Measurements from ENCODE around the gene MAML3. TPM values are rescaled to one million over a fixed set of nuclear protein-coding genes. Genes with fewer than 3 reads are reported as not detected.
A peak's percentile ranks its signal among the peaks of the same experiment; 100 is the strongest.

The MAML3 gene
- total RNA-seq, 4 donors from 2014 or later, result 18.2 to 42.7 (median 28.6) TPM

GRCh38 chr4:140012688-140013486, 141.1 kb downstream of the MAML3 start:
- DNase-seq (ENCODE audit: low spot score in 2 of 2), result no peak

GRCh38 chr4:140005699-140006098, 148.3 kb downstream of the MAML3 start:
- WGBS, result 69% methylated on average over 4 of the region's 4 CpGs

More at GRCh38 chr4:140012688-140013486, 141.1 kb downstream of the MAML3 start:
- WGBS, result 72% methylated on average over 11 of the region's 11 CpGs
- Histone ChIP-seq H3K27me3 (no peaks in the 10 kb centered on the region), H3K27ac (no peak overlapping the region), H3K36me3 (no peaks in the 10 kb centered on the region), H3K9me3 (no peaks in the 10 kb centered on the region), H3K4me3 (no peak overlapping the region), H3K4me1 (no peaks in the 10 kb centered on the region)
- no peak for TF ChIP-seq EP300 (IDR thresholded peaks at IDR 0.05)
- peak in 1 of 2 donors; percentile 23 for TF ChIP-seq CTCF (IDR thresholded peaks at IDR 0.05)

GRCh38 chr4:140004922-140005627, 148.9 kb downstream of the MAML3 start:
- no peaks in the 10 kb centered on the region for H3K27me3 ChIP-seq
- peak overlapping the region; percentile 40 for H3K4me3 ChIP-seq
- H3K36me3 ChIP-seq, result no peaks in the 10 kb centered on the region
- DNase-seq (ENCODE audit: low spot score in 2 of 2), result no peak
- no peaks in the 10 kb centered on the region for H3K9me3 ChIP-seq
- no peak overlapping the region for H3K27ac ChIP-seq
- 65% methylated on average over 2 of the region's 2 CpGs for WGBS
- peaks cover 19% of the 10 kb centered on the region for H3K4me1 ChIP-seq
- no peak for TF ChIP-seq EP300 (IDR thresholded peaks at IDR 0.05)
- TF ChIP-seq CTCF (IDR thresholded peaks at IDR 0.05), result no peak
- TF ChIP-seq POLR2A (IDR thresholded peaks at IDR 0.05), result no peak
- TF ChIP-seq POLR2AphosphoS5 (IDR thresholded peaks at IDR 0.05), result no peak

More at GRCh38 chr4:140005699-140006098, 148.3 kb downstream of the MAML3 start:
- H3K4me3 ChIP-seq, result no peak overlapping the region
- DNase-seq (ENCODE audit: low spot score in 2 of 2), result no peak
- no peaks in the 10 kb centered on the region for H3K36me3 ChIP-seq
- TF ChIP-seq EP300 (IDR thresholded peaks at IDR 0.05) (no peak), CTCF (IDR thresholded peaks at IDR 0.05) (no peak), POLR2AphosphoS5 (IDR thresholded peaks at IDR 0.05) (no peak), POLR2A (IDR thresholded peaks at IDR 0.05) (no peak)
- H3K4me1 ChIP-seq, result peaks cover 19% of the 10 kb centered on the region
- no peaks in the 10 kb centered on the region for H3K9me3 ChIP-seq
- H3K27me3 ChIP-seq, result no peaks in the 10 kb centered on the region
- no peak overlapping the region for H3K27ac ChIP-seq

GRCh38 chr4:140004549-140004895, 149.5 kb downstream of the MAML3 start:
- TF ChIP-seq POLR2A (IDR thresholded peaks at IDR 0.05) (no peak), CTCF (IDR thresholded peaks at IDR 0.05) (no peak), EP300 (IDR thresholded peaks at IDR 0.05) (no peak), POLR2AphosphoS5 (IDR thresholded peaks at IDR 0.05) (no peak)
- Histone ChIP-seq H3K27ac (peak overlapping the region; percentile 3), H3K4me1 (peaks cover 19% of the 10 kb centered on the region), H3K36me3 (no peaks in the 10 kb centered on the region), H3K4me3 (peak overlapping the region; percentile 40), H3K27me3 (no peaks in the 10 kb centered on the region), H3K9me3 (no peaks in the 10 kb centered on the region)
- no peak for DNase-seq (ENCODE audit: low spot score in 2 of 2)
- 21% methylated on average over 14 of the region's 14 CpGs for WGBS

- H3K4me3 ChIP-seq, result peak overlapping the region; percentile 40
- H3K9me3 ChIP-seq, result no peaks in the 10 kb centered on the region
- DNase-seq (ENCODE audit: low spot score in 2 of 2), result no peak
- no peak for TF ChIP-seq POLR2AphosphoS5 (IDR thresholded peaks at IDR 0.05)
- no peak for TF ChIP-seq POLR2A (IDR thresholded peaks at IDR 0.05)
- no peak for TF ChIP-seq CTCF (IDR thresholded peaks at IDR 0.05)
- TF ChIP-seq EP300 (IDR thresholded peaks at IDR 0.05), result no peak
- H3K27me3 ChIP-seq, result no peaks in the 10 kb centered on the region
- 44% methylated on average over 6 of the region's 6 CpGs for WGBS
- H3K27ac ChIP-seq, result peak overlapping the region; percentile 3
- no peaks in the 10 kb centered on the region for H3K36me3 ChIP-seq
- H3K4me1 ChIP-seq, result peaks cover 19% of the 10 kb centered on the region
These were observed 150.0 kb downstream of the MAML3 start for GRCh38 chr4:140003876-140004548.

Measured in suprapubic skin (tissue), 4 donors.